ENCODE measurements around the gene ACBD6.

Gene ACBD6

GRCh38 chr1:180252638-180253536, 249.5 kb downstream of the ACBD6 start:
- peak; percentile 90 for FAIRE-seq

- FAIRE-seq: no peak
Measured at GRCh38 chr1:180251526-180252305, 250.7 kb downstream of the ACBD6 start.

- no peak for FAIRE-seq
Measured at GRCh38 chr1:180250883-180251509, 251.4 kb downstream of the ACBD6 start.

GRCh38 chr1:180250499-180250770, 251.9 kb downstream of the ACBD6 start:
- no peak for FAIRE-seq

GRCh38 chr1:180249725-180250498, 252.5 kb downstream of the ACBD6 start:
- FAIRE-seq: no peak

GRCh38 chr1:180248731-180249681, 253.4 kb downstream of the ACBD6 start:
- no peak for FAIRE-seq

- no peak for FAIRE-seq
Measured at GRCh38 chr1:180248176-180248575, 254.2 kb downstream of the ACBD6 start.

GRCh38 chr1:180247580-180247979, 254.8 kb downstream of the ACBD6 start:
- FAIRE-seq: no peak

GRCh38 chr1:180247061-180247460, 255.3 kb downstream of the ACBD6 start:
- no peak for FAIRE-seq

- no peak for FAIRE-seq
Measured at GRCh38 chr1:180246579-180246978, 255.8 kb downstream of the ACBD6 start.

GRCh38 chr1:180244840-180245239, 257.5 kb downstream of the ACBD6 start:
- no peak for FAIRE-seq

- FAIRE-seq: no peak
Measured at GRCh38 chr1:180243517-180244221, 258.7 kb downstream of the ACBD6 start.

- no peak for FAIRE-seq
Measured at GRCh38 chr1:180241716-180242544, 260.4 kb downstream of the ACBD6 start.

- no peak for FAIRE-seq
Measured at GRCh38 chr1:180239145-180240096, 263.0 kb downstream of the ACBD6 start.

- no peak for FAIRE-seq
Measured at GRCh38 chr1:180238675-180239074, 263.7 kb downstream of the ACBD6 start.

Data from TTC549 (cell line).